ENCODE data around the gene EFCAB11.

GRCh38 chr14:89907655-89908054, 46.9 kb downstream of the EFCAB11 start:
- TF ChIP-seq CTCF (optimal IDR thresholded peaks at IDR 0.05 in 1 of 3, IDR thresholded peaks at IDR 0.05 in 1 of 3, conservative IDR thresholded peaks at IDR 0.05 in 1 of 3; ENCODE audit: extremely low read depth in 1 of 3, insufficient read depth in 2 of 3, low read length in 3 of 3) (no peak), EZH2 (IDR thresholded peaks at IDR 0.05; ENCODE audit: low read length) (no peak)
